HepG2 (cell line): ENCODE results near the gene SLC38A9. TPM values are rescaled to one million over a fixed set of nuclear protein-coding genes. Genes with fewer than 3 reads are reported as not detected.

Experiments used
- AGO2 ChIP-seq: fragments of 200-400 bp; formaldehyde crosslinking; optimal IDR thresholded peaks from 2 replicates; pipeline ENCODE3; 2017; ENCODE audit warnings: mild to moderate bottlenecking, low read depth, low read length, moderate library complexity
- ASH2L ChIP-seq: fragments of 300-600, 200-600 bp; sonication (generic); IDR thresholded peaks from 2 replicates; pipeline ENCODE4 v1.7.0; 2017; ENCODE audit warnings: low read depth, mild to moderate bottlenecking, moderate library complexity, mixed read lengths, low read length; ENCODE audit not compliant: insufficient read length
- CEBPB ChIP-seq: IDR thresholded peaks from 2 replicates; pipeline ENCODE4 v1.6.1; 2011; ENCODE audit warnings: low read depth, low read length, improper control_type of control experiment, borderline replicate concordance
- FOXA3 ChIP-seq: IDR thresholded peaks from 2 replicates; pipeline ENCODE4 v1.6.1; 2016; ENCODE audit warnings: missing genetic modification reagents, missing compliant biosample characterization
- GATAD2A ChIP-seq: IDR thresholded peaks from 2 replicates; pipeline ENCODE4 v1.6.1; 2016
- HNRNPL ChIP-seq: fragments of 200-400 bp; formaldehyde crosslinking; IDR thresholded peaks from 2 replicates; pipeline ENCODE4 v1.6.1; 2017; ENCODE audit warnings: mild to moderate bottlenecking, low read depth, low read length
- HOMEZ ChIP-seq: IDR thresholded peaks from 2 replicates; pipeline ENCODE4 v1.6.1; 2016; ENCODE audit warnings: low read depth
- HOXA9 ChIP-seq: sonication (generic); formaldehyde crosslinking; IDR thresholded peaks from 2 replicates; pipeline ENCODE4 v1.8.1; 2022; ENCODE audit warnings: missing genetic modification reagents, mild to moderate bottlenecking, moderate library complexity, borderline replicate concordance
- MXD3 ChIP-seq: IDR thresholded peaks from 2 replicates; pipeline ENCODE4 v1.6.1; 2016; ENCODE audit warnings: mild to moderate bottlenecking, missing biosample characterization, missing genetic modification reagents
- PAXIP1 ChIP-seq: sonication (generic); formaldehyde crosslinking; conservative IDR thresholded peaks from 2 replicates; pipeline ENCODE4 v1.4.0; 2020; ENCODE audit warnings: mild to moderate bottlenecking, missing genetic modification reagents, moderate library complexity
- RAD21 ChIP-seq: fragments of 450-650 bp; formaldehyde crosslinking; IDR thresholded peaks from 2 replicates; pipeline ENCODE4 v1.5.0; 2020; ENCODE audit warnings: mild to moderate bottlenecking
- SMC3 ChIP-seq: IDR thresholded peaks from 2 replicates; pipeline ENCODE4 v1.6.1; 2011; ENCODE audit warnings: low read length, improper control_type of control experiment
- SOX6 ChIP-seq, 2 experiments: fragments of 450-650 bp in 1 of 2; sonication (generic) in 1 of 2; formaldehyde crosslinking in 1 of 2; IDR thresholded peaks; 2 replicates each; pipeline versions ENCODE4 v1.4.0 to v1.6.1; 2017 to 2020; ENCODE audit warnings: antibody characterized with exemption in 1 of 2, mild to moderate bottlenecking in 1 of 2, missing genetic modification reagents in 1 of 2
- ZKSCAN1 ChIP-seq: fragments of 150-350 bp; IDR thresholded peaks from 2 replicates; pipeline ENCODE4 v1.6.1; 2014; ENCODE audit warnings: low read length
- ZNF33B ChIP-seq: sonication (generic); formaldehyde crosslinking; IDR thresholded peaks from 2 replicates; pipeline ENCODE4 v1.5.1; 2020; ENCODE audit warnings: mild to moderate bottlenecking, missing genetic modification reagents
- ZNF652 ChIP-seq: IDR thresholded peaks from 2 replicates; pipeline ENCODE4 v1.6.1; 2016; ENCODE audit warnings: low read depth, borderline replicate concordance
- polyA plus RNA-seq, 8 experiments: library from polyadenylated mRNA; depleted of rRNA in 3 of 8; stranded (reverse) in 7 of 8; unstranded in 1 of 8; fragments of >200 nt; fragmentation: Illumina TruSeq in 4 of 8; extraction: Trizol in 4 of 8; gene quantifications; 2 replicates each; pipeline versions ENCODE4 v1.2.1 to v1.2.3, GENCODE V29; 2011 to 2016; ENCODE audit warnings: low read depth in 4 of 8, missing spikeins in 1 of 8, mixed read lengths in 1 of 8; ENCODE audit not compliant: insufficient read depth in 1 of 8
- total RNA-seq, 5 experiments: library from RNA; depleted of rRNA; stranded (reverse); fragments of >200 nt; fragmentation: Illumina TruSeq; extraction: Trizol; gene quantifications; 2 replicates each; pipeline ENCODE4 v1.2.3, GENCODE V29; 2016; ENCODE audit warnings: low read depth in 1 of 5
- TF ChIP-seq, protein P1 (sequence below): sonication (generic); formaldehyde crosslinking; IDR thresholded peaks from 2 replicates; pipeline ENCODE4 v1.5.0; 2020; ENCODE audit warnings: missing genetic modification reagents, mild to moderate bottlenecking, borderline replicate concordance
- TF ChIP-seq, protein P2 (sequence below): fragments of 450-650 bp; IDR thresholded peaks from 2 replicates; pipeline ENCODE4 v1.6.1; 2017; ENCODE audit warnings: mild to moderate bottlenecking

SLC38A9 gene
- total and polyA plus RNA-seq, 2 of the 13 experiments (the other 11 are each of a cell fraction or from before 2014, with no cell fraction given) = 19.3 to 36.0 TPM

GRCh38 chr5:55691265-55692105 is 20.6 kb downstream of the SLC38A9 start (continued):
- TF ChIP-seq HOXA9 (CRISPR knock-in tag) (no peak), ZNF33B (CRISPR knock-in tag) (no peak), SOX6 (IDR thresholded peaks at IDR 0.05) (no peak), SOX6 (CRISPR knock-in tag; IDR thresholded peaks at IDR 0.05) (peak; percentile 58; the same call in 1 of the 2 replicates), FOXA3 (CRISPR knock-in tag) (peak; percentile 47; the same call in 1 of the 2 replicates), RAD21 (0 out of 2 replicates have a peak, but pooled peaks have one; percentile 38), MXD3 (CRISPR knock-in tag) (no peak), CEBPB (peak; percentile 93), AGO2 (no peak), SMC3 (no peak; the same call in none of the 2 replicates), ZKSCAN1 (no peak), HOMEZ (CRISPR knock-in tag) (peak; percentile 30; the same call in 1 of the 2 replicates), GATAD2A (CRISPR knock-in tag) (peak; percentile 29; the same call in 1 of the 2 replicates), PAXIP1 (CRISPR knock-in tag) (peak; percentile 79), ZNF652 (peak; percentile 87), HNRNPL (no peak), ASH2L (peak; percentile 64)
- TF ChIP-seq, protein P1, sequence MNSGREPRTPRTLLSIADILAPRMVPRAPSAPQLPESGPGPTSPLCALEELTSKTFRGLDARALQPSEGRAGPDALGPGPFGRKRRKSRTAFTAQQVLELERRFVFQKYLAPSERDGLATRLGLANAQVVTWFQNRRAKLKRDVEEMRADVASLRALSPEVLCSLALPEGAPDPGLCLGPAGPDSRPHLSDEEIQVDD (CRISPR knock-in tag) = no peak
- TF ChIP-seq, protein P2, sequence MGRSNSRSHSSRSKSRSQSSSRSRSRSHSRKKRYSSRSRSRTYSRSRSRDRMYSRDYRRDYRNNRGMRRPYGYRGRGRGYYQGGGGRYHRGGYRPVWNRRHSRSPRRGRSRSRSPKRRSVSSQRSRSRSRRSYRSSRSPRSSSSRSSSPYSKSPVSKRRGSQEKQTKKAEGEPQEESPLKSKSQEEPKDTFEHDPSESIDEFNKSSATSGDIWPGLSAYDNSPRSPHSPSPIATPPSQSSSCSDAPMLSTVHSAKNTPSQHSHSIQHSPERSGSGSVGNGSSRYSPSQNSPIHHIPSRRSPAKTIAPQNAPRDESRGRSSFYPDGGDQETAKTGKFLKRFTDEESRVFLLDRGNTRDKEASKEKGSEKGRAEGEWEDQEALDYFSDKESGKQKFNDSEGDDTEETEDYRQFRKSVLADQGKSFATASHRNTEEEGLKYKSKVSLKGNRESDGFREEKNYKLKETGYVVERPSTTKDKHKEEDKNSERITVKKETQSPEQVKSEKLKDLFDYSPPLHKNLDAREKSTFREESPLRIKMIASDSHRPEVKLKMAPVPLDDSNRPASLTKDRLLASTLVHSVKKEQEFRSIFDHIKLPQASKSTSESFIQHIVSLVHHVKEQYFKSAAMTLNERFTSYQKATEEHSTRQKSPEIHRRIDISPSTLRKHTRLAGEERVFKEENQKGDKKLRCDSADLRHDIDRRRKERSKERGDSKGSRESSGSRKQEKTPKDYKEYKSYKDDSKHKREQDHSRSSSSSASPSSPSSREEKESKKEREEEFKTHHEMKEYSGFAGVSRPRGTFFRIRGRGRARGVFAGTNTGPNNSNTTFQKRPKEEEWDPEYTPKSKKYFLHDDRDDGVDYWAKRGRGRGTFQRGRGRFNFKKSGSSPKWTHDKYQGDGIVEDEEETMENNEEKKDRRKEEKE = no peak
